A549 (cell line): Measurements from ENCODE around the gene RETREG1. TPM values are rescaled to one million over a fixed set of nuclear protein-coding genes. Genes with fewer than 3 reads are reported as not detected.
A peak's percentile ranks its signal among the peaks of the same experiment; 100 is the strongest.

Experiments
- ATAC-seq, 2 experiments: fragments of 200-7000 bp in 1 of 2; fragments of >200 bp in 1 of 2; cut with Nextera tagmentation in 1 of 2; cut with Tn5 transposase in 1 of 2; 3 replicates each; pipeline versions ENCODE4 v1.8.0 to v1.9.1; 2018 to 2020; ENCODE audit warnings: mild to moderate bottlenecking in 1 of 2, moderate library complexity in 1 of 2
- CTCF ChIA-PET: fragments of 300-600 bp; sonication (Branson Sonifier 250); formaldehyde crosslinking; extraction: SDS; loops from one replicate; lab custom pipeline; 2021; ENCODE audit warnings: antibody characterized with exemption, inconsistent platforms; lab: Yijun Ruan, JAX
- POLR2A ChIA-PET: fragments of 350-600 bp; formaldehyde crosslinking; extraction: SDS; loops from one replicate; lab custom pipeline; 2021; ENCODE audit warnings: antibody characterized with exemption, inconsistent platforms; lab: Yijun Ruan, JAX
- DNase-seq, 2 experiments: peaks; one replicate each; pipeline versions ENCODE4 v3.0.0 to v3.0.0-alpha.2; 2011 to 2016; ENCODE audit warnings: low read depth in 1 of 2, low spot score in 1 of 2
- FAIRE-seq: peaks from 2 replicates; lab custom pipeline; 2011; peaks lifted over from hg19 to GRCh38; lab: Jason Lieb, UNC
- H3K27ac ChIP-seq, 2 experiments: fragments of >200 bp; sonication (Bioruptor Twin); formaldehyde crosslinking; 3 replicates each; pipeline ENCODE4 v1.5.1; 2016 to 2017
- H3K4me1 ChIP-seq: fragments of >200 bp; sonication (Bioruptor Twin); formaldehyde crosslinking; 3 replicates; pipeline ENCODE4 v1.6.1; 2016
- H3K4me2 ChIP-seq: fragments of >200 bp; sonication (Bioruptor Twin); formaldehyde crosslinking; 3 replicates; pipeline ENCODE4 v1.6.1; 2016
- H3K4me3 ChIP-seq: fragments of >200 bp; sonication (Bioruptor Twin); formaldehyde crosslinking; 3 replicates; pipeline ENCODE4 v1.5.1; 2016
- H3K9me3 ChIP-seq: fragments of >200 bp; sonication (Bioruptor Twin); formaldehyde crosslinking; 3 replicates; pipeline ENCODE4 v1.6.1; 2016
- CBX8 ChIP-seq: fragments of 200-600 bp; sonication (generic); IDR thresholded peaks from 2 replicates; pipeline ENCODE4 v1.6.1; 2016
- CEBPB ChIP-seq, 2 experiments: fragments of >200 bp in 1 of 2; sonication (Bioruptor Twin) in 1 of 2; formaldehyde crosslinking in 1 of 2; IDR thresholded peaks; 2 replicates each; pipeline ENCODE4 v1.6.1; 2012 to 2016
- EHF ChIP-seq: fragments of 250-450 bp; sonication (Bioruptor Pico); IDR thresholded peaks from 2 replicates; pipeline ENCODE4 v1.5.0; 2020; ENCODE audit warnings: mild to moderate bottlenecking
- GATA3 ChIP-seq: IDR thresholded peaks from 2 replicates; pipeline ENCODE4 v1.6.1; 2012; ENCODE audit warnings: borderline replicate concordance
- HEYL ChIP-seq: fragments of 250-450 bp; sonication (Bioruptor Pico); IDR thresholded peaks from 2 replicates; pipeline ENCODE4 v1.8.0; 2021; ENCODE audit warnings: mild to moderate bottlenecking, moderate library complexity
- HOXB5 ChIP-seq: fragments of 250-450 bp; sonication (Bioruptor Pico); IDR thresholded peaks from 2 replicates; pipeline ENCODE4 v1.5.0; 2020; ENCODE audit warnings: mild to moderate bottlenecking, moderate library complexity
- JUNB ChIP-seq: fragments of >200 bp; sonication (Bioruptor Twin); formaldehyde crosslinking; IDR thresholded peaks from 2 replicates; pipeline ENCODE4 v1.6.1; 2016
- KDM5A ChIP-seq: fragments of 200-600 bp; sonication (generic); IDR thresholded peaks from 2 replicates; pipeline ENCODE4 v1.6.1; 2016; ENCODE audit warnings: antibody characterized with exemption, mild to moderate bottlenecking
- MAFK ChIP-seq: fragments of 450-650 bp; IDR thresholded peaks from 2 replicates; pipeline ENCODE4 v1.6.1; 2014; ENCODE audit not compliant: partially characterized antibody
- NPAS2 ChIP-seq: fragments of 250-450 bp; sonication (Bioruptor Pico); IDR thresholded peaks from 2 replicates; pipeline ENCODE4 v1.8.0; 2022; ENCODE audit warnings: mild to moderate bottlenecking, moderate library complexity, borderline replicate concordance
- POLR2AphosphoS2 ChIP-seq: conservative IDR thresholded peaks from 2 replicates; pipeline ENCODE4 v1.6.1; 2012; ENCODE audit warnings: low read length, improper control_type of control experiment, inconsistent platforms
- RCOR1 ChIP-seq: fragments of 150-350 bp; IDR thresholded peaks from 2 replicates; pipeline ENCODE4 v1.6.1; 2014; ENCODE audit warnings: antibody characterized with exemption, low read length, low read depth
- TFCP2L1 ChIP-seq: fragments of 250-450 bp; sonication (Bioruptor Pico); IDR thresholded peaks from 2 replicates; pipeline ENCODE4 v1.5.0; 2021; ENCODE audit warnings: mild to moderate bottlenecking
- ZFP36 ChIP-seq: fragments of 450-650 bp; IDR thresholded peaks from 2 replicates; pipeline ENCODE4 v1.6.1; 2014; ENCODE audit warnings: borderline replicate concordance; ENCODE audit not compliant: partially characterized antibody
- ZSCAN20 ChIP-seq: fragments of 250-450 bp; sonication (Bioruptor Pico); IDR thresholded peaks from 2 replicates; pipeline ENCODE4 v1.8.0; 2022; ENCODE audit warnings: mild to moderate bottlenecking, moderate library complexity
- WGBS: methylation state at CpG from one replicate; pipeline ENCODE4 v1.1.6; 2017; ENCODE audit errors: missing lambda C conversion rate; 5-methylcytosine and 5-hydroxymethylcytosine counted together
- polyA plus RNA-seq, 4 experiments: library from polyadenylated mRNA; depleted of rRNA in 3 of 4; stranded (reverse); fragments of >200 nt; fragmentation: RNase III in 1 of 4; extraction: RNeasy Plus Mini Kit Qiagen cat#74134 plus additional on column Dnase treatment in 1 of 4; gene quantifications; 2 replicates in 3 of 4; 3 replicates in 1 of 4; pipeline ENCODE4 v1.2.3, GENCODE V29; 2011 to 2017
- TF ChIP-seq, protein P1 (sequence below): fragments of 250-450 bp; sonication (Bioruptor Pico); IDR thresholded peaks from 2 replicates; pipeline ENCODE4 v1.5.0; 2020; ENCODE audit warnings: low read depth, mild to moderate bottlenecking, moderate library complexity
- TF ChIP-seq, protein P2 (sequence below): fragments of 250-450 bp; sonication (Bioruptor Pico); IDR thresholded peaks from 2 replicates; pipeline ENCODE4 v1.5.0; 2021; ENCODE audit warnings: mild to moderate bottlenecking, moderate library complexity, borderline replicate concordance
- TF ChIP-seq, protein P3 (sequence below): fragments of 450-650 bp; IDR thresholded peaks from 2 replicates; pipeline ENCODE4 v1.6.1; 2014; ENCODE audit warnings: antibody characterized with exemption
- TF ChIP-seq, protein P4 (sequence below): fragments of >200 bp; sonication (Bioruptor Twin); formaldehyde crosslinking; IDR thresholded peaks from 3 replicates; pipeline ENCODE4 v1.5.1; 2016
- TF ChIP-seq, protein P5 (sequence below): fragments of >200 bp; sonication (Bioruptor Twin); formaldehyde crosslinking; IDR thresholded peaks from 3 replicates; pipeline ENCODE4 v1.6.1; 2016
- TF ChIP-seq, protein P6 (sequence below): IDR thresholded peaks from 2 replicates; pipeline ENCODE4 v1.6.1; 2012

Gene RETREG1
- polyA plus RNA-seq, 2 of the 4 experiments (the other 2 are of a cell fraction): 2.1 to 3.4 TPM

DNA sequence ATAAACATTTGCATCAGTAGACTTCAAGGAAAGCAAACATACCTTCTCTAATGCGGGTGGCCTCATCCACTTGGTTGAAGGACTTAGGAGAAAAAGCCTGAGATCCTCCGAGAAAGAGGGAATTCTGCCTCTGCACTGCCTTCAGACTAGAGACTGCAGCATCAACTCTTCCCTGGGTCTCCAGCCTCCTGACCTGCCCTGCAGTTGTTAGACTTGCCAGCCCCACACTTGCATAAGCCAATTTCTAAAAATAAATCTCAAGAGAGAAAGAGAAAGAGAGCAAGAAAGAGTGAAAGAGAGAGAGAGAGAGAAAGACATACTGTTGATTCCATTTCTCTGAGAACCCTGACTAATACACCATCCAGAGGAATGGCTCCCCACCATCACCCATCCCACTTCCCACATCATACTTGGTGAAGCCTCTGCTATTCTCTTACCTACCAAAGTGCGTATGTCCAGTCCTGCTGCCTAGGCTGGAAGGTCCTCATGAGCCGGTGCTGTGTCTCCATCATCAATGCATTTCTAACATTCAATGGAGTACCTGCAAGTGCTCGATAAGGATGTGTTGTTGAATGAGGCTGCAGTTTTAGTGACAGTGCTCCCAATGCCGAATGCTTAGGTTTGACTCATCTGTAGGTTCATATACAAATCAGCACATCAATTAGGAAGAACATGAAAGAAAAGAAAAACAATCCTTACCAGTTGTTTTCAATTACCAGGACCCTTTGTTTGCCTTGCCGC, 186.3 kb downstream of the RETREG1 start:
- Histone ChIP-seq H3K27ac (no peak overlapping the region), H3K4me1 (no peaks in the 10 kb centered on the region), H3K9me3 (no peaks in the 10 kb centered on the region), H3K4me2 (no peak overlapping the region), H3K4me3 (no peak overlapping the region)
- 43% methylated on average over 7 of the region's 7 CpGs for WGBS
- ChIA-PET CTCF (no interaction called here), POLR2A (no interaction called here)
- FAIRE-seq: no peak
- no peak for ATAC-seq
- TF ChIP-seq, protein P1, sequence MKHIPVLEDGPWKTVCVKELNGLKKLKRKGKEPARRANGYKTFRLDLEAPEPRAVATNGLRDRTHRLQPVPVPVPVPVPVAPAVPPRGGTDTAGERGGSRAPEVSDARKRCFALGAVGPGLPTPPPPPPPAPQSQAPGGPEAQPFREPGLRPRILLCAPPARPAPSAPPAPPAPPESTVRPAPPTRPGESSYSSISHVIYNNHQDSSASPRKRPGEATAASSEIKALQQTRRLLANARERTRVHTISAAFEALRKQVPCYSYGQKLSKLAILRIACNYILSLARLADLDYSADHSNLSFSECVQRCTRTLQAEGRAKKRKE (CRISPR knock-in tag): no peak
- TF ChIP-seq ZSCAN20 (CRISPR knock-in tag) (no peak), POLR2AphosphoS2 (no peak)
- no peak for DNase-seq

- no peak for FAIRE-seq
- Histone ChIP-seq H3K27ac (no peak overlapping the region), H3K4me1 (no peaks in the 10 kb centered on the region), H3K9me3 (no peaks in the 10 kb centered on the region), H3K4me2 (no peak overlapping the region)
- DNase-seq: no peak
- peak in 1 of 2 experiments; percentile 41; a peak in 1 of 6 replicates for ATAC-seq
- ChIA-PET POLR2A (no interaction called here), CTCF (interaction anchor here (0.6 kb wide), 1 partner anchor 1866 kb away, joined by 3 read pairs; no protein-coding TSS in a partner anchor)
- WGBS: 27% methylated on average over 4 of the region's 4 CpGs
- TF ChIP-seq ZSCAN20 (CRISPR knock-in tag) (no peak), HOXB5 (CRISPR knock-in tag) (no peak), JUNB (no peak), NPAS2 (CRISPR knock-in tag) (no peak), CBX8 (no peak), HEYL (no peak), KDM5A (no peak), CEBPB (IDR thresholded peaks at IDR 0.05) (no peak), GATA3 (no peak)
- TF ChIP-seq, protein P2, sequence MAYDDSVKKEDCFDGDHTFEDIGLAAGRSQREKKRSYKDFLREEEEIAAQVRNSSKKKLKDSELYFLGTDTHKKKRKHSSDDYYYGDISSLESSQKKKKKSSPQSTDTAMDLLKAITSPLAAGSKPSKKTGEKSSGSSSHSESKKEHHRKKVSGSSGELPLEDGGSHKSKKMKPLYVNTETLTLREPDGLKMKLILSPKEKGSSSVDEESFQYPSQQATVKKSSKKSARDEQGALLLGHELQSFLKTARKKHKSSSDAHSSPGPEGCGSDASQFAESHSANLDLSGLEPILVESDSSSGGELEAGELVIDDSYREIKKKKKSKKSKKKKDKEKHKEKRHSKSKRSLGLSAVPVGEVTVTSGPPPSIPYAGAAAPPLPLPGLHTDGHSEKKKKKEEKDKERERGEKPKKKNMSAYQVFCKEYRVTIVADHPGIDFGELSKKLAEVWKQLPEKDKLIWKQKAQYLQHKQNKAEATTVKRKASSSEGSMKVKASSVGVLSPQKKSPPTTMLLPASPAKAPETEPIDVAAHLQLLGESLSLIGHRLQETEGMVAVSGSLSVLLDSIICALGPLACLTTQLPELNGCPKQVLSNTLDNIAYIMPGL: no peak
- TF ChIP-seq, protein P3, sequence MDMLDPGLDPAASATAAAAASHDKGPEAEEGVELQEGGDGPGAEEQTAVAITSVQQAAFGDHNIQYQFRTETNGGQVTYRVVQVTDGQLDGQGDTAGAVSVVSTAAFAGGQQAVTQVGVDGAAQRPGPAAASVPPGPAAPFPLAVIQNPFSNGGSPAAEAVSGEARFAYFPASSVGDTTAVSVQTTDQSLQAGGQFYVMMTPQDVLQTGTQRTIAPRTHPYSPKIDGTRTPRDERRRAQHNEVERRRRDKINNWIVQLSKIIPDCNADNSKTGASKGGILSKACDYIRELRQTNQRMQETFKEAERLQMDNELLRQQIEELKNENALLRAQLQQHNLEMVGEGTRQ: no peak
- TF ChIP-seq, all 56 proteins: peak for 0
- H3K4me3 ChIP-seq: no peak overlapping the region
Observed at GRCh38 chr5:16428359-16428758, 188.4 kb downstream of the RETREG1 start.

DNA sequence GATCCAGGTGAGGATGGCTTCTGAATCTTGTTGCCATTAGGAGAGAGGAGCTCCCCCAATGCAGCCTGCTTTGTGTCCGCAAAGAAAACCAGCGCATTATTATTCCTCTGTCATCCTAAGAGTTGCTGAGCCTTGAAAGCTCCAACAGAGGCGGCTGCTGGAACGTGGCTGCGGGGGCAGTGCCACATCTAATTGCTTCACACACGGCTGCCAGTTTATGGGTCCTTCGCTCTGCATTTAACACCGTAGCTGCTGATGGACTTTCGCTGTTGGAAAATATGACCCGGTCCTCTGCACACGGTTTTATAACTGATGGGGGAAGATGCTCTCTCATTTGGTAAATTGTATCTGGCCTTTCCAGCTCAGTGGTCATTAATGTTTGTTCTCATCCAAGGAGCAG, 189.2 kb downstream of the RETREG1 start:
- no peak overlapping the region for H3K4me3 ChIP-seq
- ATAC-seq: no peak
- no peak for FAIRE-seq
- no peaks in the 10 kb centered on the region for H3K9me3 ChIP-seq
- CTCF ChIA-PET: interaction anchor here (0.5 to 1.1 kb wide), 4 partner anchors 26 to 1867 kb away, joined by 3 to 5 read pairs (median 4); no protein-coding TSS in a partner anchor
- no peak overlapping the region for H3K27ac ChIP-seq
- no peak for DNase-seq
- POLR2A ChIA-PET: no interaction called here
- H3K4me1 ChIP-seq: no peaks in the 10 kb centered on the region
- WGBS: 39% methylated on average over 11 of the region's 11 CpGs
- TF ChIP-seq, protein P4, sequence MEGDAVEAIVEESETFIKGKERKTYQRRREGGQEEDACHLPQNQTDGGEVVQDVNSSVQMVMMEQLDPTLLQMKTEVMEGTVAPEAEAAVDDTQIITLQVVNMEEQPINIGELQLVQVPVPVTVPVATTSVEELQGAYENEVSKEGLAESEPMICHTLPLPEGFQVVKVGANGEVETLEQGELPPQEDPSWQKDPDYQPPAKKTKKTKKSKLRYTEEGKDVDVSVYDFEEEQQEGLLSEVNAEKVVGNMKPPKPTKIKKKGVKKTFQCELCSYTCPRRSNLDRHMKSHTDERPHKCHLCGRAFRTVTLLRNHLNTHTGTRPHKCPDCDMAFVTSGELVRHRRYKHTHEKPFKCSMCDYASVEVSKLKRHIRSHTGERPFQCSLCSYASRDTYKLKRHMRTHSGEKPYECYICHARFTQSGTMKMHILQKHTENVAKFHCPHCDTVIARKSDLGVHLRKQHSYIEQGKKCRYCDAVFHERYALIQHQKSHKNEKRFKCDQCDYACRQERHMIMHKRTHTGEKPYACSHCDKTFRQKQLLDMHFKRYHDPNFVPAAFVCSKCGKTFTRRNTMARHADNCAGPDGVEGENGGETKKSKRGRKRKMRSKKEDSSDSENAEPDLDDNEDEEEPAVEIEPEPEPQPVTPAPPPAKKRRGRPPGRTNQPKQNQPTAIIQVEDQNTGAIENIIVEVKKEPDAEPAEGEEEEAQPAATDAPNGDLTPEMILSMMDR: no peak
- TF ChIP-seq ZFP36: no peak
- no peak for TF ChIP-seq TFCP2L1 (CRISPR knock-in tag)
- TF ChIP-seq, protein P5, sequence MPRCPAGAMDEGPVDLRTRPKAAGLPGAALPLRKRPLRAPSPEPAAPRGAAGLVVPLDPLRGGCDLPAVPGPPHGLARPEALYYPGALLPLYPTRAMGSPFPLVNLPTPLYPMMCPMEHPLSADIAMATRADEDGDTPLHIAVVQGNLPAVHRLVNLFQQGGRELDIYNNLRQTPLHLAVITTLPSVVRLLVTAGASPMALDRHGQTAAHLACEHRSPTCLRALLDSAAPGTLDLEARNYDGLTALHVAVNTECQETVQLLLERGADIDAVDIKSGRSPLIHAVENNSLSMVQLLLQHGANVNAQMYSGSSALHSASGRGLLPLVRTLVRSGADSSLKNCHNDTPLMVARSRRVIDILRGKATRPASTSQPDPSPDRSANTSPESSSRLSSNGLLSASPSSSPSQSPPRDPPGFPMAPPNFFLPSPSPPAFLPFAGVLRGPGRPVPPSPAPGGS: no peak
- no peak for TF ChIP-seq MAFK
- TF ChIP-seq, protein P6, sequence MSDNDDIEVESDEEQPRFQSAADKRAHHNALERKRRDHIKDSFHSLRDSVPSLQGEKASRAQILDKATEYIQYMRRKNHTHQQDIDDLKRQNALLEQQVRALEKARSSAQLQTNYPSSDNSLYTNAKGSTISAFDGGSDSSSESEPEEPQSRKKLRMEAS: no peak
- TF ChIP-seq EHF (CRISPR knock-in tag): no peak
- TF ChIP-seq RCOR1: no peak
- no peak for TF ChIP-seq CBX8
- H3K4me2 ChIP-seq: no peak overlapping the region
